HG03354 (cell line): Measurements from ENCODE around the gene DSG4.

Experiments
- ATAC-seq: cut with Tn5 transposase; IDR thresholded peaks from one replicate; pipeline ENCODE4 v1.9.1; 2021; ENCODE audit warnings: mild to moderate bottlenecking; ENCODE audit not compliant: unreplicated experiment, poor library complexity, severe bottlenecking

DSG4 gene

DNA sequence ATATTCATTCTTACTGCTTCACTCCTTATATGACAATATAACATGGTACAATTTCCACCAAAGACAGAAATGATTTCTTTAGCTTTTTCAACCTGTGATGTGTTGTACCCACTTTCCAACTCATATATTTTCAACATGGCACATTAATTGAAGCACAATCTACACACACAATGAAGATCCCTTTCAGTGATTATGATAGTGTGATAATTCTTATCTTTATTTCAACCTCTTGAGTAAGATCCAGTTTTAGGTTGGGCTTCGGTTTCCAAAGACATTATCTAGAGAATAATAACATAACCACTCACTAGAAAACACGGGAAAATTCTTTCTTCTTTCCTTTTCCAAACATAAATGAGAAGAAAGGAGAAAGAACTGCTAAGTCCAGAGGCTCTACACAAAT is 67.6 kb downstream of the DSG4 start:
- no peak for ATAC-seq

DNA sequence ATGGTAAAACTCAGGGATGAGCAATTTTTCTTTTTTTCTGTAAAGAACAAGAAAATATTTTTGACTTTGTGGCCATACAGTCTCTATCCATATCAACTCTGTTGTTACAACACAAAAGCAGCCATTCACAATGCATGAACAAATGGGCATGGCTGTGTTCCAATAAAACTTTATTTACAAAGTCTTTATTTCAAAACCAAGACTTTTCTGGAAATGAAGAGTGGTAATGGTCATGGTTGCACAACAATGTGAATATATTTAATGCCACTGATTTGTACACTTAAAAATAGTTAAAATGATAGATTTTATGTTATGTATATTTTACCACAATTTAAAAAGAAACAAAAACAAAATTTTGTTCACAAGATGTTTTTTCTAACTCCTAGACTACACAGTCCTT is 69.3 kb downstream of the DSG4 start:
- ATAC-seq, result no peak

DNA sequence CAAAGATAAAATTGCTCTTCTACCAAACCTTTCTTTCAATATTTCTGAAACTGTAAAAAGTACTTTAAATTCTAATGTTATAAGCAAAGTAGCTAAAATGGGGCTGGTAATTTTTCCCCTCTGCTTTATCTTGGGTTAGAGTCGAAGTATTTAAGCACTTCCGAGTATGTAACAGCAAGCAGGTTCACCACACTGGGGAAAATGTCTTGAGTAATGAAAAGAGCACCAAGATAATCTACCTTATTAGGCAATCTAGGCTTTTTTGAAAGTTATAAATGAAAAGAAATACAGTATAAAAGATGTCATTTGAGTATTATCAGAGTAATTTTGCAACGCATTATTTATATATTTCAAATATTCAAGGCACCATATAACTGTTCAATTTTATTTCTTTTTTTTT is 70.3 kb downstream of the DSG4 start:
- ATAC-seq, result no peak

DNA sequence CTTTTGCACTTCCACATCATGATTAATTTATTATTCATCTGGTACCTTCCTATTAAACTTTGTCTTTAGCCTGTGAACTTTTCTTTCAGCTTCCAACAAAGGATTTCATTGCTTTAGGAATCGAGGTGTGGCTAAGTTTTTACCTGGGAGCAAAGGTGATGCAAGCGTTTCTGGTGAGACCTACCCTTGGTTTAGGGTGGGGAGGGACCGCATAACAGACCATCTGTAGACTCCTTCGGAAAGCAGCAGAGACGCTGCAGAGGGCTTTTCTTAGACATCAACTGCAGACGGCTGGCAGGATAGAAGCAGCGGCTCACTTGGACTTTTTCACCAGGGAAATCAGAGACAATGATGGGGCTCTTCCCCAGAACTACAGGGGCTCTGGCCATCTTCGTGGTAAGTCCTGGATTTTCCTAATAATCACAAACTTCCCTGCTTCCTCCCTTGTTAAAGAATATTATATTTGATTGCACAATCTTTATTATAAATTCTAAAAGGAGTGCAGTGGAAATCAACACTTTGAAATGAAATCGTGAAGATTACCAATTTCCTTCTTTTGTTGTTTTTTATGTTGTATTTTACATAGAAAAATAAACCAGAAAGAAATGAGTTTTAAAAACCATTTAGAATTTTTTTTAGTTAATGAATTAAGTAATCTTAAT is 71.1 kb downstream of the DSG4 start, which contains the start of gene DSG3:
TSS of gene DSG3 (plus strand) at position 212 of the 662 bp plus-strand sequence. CDS start at position 349, 137 bp downstream.
- no peak for ATAC-seq

DNA sequence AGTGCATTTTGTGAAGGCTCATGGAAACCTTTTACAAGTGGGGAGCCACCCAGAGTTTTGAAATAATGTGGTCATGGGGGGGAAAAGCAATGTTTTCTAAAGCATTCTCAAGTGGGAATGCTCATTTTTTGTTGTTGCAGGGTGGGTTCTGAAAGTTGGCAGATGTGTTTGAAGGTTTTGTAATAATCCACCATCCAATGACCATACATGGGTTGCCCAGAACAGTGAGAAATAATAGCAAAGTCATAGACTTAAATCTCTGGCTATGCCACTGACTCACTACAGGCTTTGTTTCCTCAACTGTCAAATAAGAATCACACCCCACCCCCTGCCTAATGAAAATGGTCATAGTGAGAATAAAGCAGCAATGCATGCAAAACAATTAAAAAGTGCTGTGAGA is 73.8 kb downstream of the DSG4 start:
- no peak for ATAC-seq

DNA sequence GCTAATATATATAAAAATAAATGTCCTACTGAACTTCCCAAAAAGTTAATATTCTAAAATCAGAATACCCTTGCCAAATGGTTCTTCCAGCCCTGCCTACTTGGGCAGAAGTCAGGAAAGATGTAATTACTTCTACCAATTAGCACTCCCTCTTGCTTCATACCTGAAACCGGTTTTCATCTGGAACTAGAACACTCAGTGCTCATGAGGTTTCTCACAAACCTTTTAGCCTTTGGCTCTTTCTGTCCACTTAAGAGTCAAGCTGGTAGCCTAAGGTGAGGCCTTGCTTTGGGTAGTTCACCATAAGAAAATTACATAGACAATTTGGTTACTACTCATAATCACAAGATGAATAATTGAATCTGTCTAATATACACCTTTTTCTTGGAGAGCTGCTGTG is 75.0 kb downstream of the DSG4 start:
- ATAC-seq, result no peak

DNA sequence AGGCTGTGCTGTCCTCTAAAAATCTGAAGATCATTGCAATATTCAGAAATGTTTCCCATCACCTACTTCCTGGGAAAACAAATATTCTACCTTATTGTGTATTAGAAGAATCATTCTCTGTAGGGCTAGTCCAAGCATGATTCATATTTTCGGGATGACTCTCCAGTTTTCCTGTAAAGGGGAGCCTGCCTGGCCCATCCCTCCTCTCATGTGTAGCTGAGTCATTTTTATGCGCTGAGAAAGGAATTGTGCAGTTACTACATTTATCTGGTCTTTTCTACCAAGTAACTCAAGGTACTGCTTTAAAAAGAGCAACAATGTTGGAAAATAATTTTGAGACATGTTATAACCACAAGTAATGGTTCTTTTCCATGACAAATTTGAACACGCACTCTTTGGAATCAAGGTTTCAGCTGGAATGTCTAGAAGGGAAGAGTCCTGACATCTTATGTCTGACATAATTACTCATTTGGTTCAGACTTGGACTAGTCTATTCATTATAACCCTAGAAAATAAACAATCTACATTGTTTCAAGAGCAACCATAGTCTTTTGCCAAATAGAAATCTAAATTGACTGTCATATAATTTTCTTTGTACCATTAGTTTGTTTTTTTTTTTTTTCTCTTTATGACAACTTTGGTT is 77.6 kb downstream of the DSG4 start:
- no peak for ATAC-seq
